ENCODE measurements around the gene GOLGA3.
A peak's percentile ranks its signal among the peaks of the same experiment; 100 is the strongest.

Gene GOLGA3

DNA sequence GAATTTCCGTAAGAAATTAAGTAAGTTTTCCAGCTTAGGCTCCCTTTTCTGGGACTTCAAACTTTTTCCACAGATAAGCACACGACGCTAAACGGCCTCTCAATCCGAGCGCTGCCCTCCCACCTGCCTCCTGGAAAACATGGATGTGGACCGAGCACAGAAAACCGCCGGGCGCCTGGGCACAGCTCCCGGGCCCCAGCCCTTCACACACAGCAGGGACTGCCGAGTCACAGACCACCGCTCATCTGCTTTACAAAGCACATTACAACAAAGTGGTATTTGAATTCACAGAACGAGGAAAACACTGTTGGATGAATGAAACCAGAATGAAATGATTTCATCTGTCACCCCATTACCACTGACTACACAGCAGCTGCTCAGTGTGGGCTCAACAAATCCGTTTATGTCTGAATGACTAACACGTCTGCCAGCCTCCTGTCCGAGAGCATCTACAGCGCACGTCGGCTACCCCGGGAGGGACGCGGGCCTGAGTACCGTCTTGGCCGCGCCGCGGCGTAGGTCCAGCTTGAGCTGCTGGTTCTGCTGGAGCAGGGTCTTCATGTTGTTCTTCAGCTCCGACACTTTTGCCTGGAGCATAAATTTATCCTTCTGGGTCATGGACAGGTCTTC, 53.9 kb downstream of the GOLGA3 start:
- Histone ChIP-seq H3K27ac (peak overlapping the region in 1 of 11 experiments; percentile 44; a peak in 2 of 22 replicates), H3K4me2 (peak overlapping the region in 8 of 11 experiments; percentile 13 to 99 (median 92); a peak in 12 of 22 replicates)
- TF ChIP-seq Cebpa-rat (IDR thresholded peaks at IDR 0.05), result no peak

GRCh38 chr12:132774159-132774558, 54.5 kb downstream of the GOLGA3 start:
- H3K27me3 ChIP-seq, result no peaks in the 10 kb centered on the region
- 0 out of 20 replicates have a peak overlapping the region, but pooled peaks of 1 of the 10 experiments have one; percentile 6 for H3K4me3 ChIP-seq
- peak overlapping the region in 4 of 11 experiments; percentile 6 to 44 (median 36); a peak in 5 of 22 replicates for H3K27ac ChIP-seq
- peaks cover 65 to 88% (median 79%) of the 10 kb centered on the region in 11 experiments for H3K36me3 ChIP-seq
- TF ChIP-seq Cebpa-rat (IDR thresholded peaks at IDR 0.05), result no peak
- peaks cover 0 to 56% (median 22%) of the 10 kb centered on the region in 11 experiments; a peak in 12 of 22 replicates for H4K20me1 ChIP-seq
- H3K4me1 ChIP-seq, result peaks cover 45 to 59% (median 58%) of the 10 kb centered on the region in 10 experiments
- peak overlapping the region in 9 of 11 experiments; percentile 13 to 99 (median 91); a peak in 17 of 22 replicates for H3K4me2 ChIP-seq
- no peaks in the 10 kb centered on the region for H3K9me3 ChIP-seq (replicated peaks in 1 of 11)
- H3K9ac ChIP-seq, result peak overlapping the region in 7 of 11 experiments; percentile 8 to 55 (median 20); a peak in 8 of 22 replicates

More for the DNA sequence above, 53.9 kb downstream of the GOLGA3 start:
- Histone ChIP-seq H3K4me3 (no peak overlapping the region), H3K4me1 (peaks cover 39 to 53% (median 52%) of the 10 kb centered on the region in 10 experiments), H3K9ac (peak overlapping the region in 5 of 11 experiments; percentile 8 to 55 (median 19); a peak in 6 of 22 replicates), H3K9me3 (replicated peaks in 1 of 11) (no peaks in the 10 kb centered on the region), H4K20me1 (peaks cover 0 to 58% (median 22%) of the 10 kb centered on the region in 11 experiments; a peak in 15 of 22 replicates), H3K36me3 (peaks cover 71 to 89% (median 81%) of the 10 kb centered on the region in 11 experiments), H3K27me3 (no peaks in the 10 kb centered on the region)

- peak overlapping the region in 10 of 11 experiments; percentile 2 to 87 (median 29); a peak in 17 of 22 replicates for H3K27ac ChIP-seq
- TF ChIP-seq Cebpa-rat (IDR thresholded peaks at IDR 0.05), result no peak
Observed at GRCh38 chr12:132773077-132773955, 55.4 kb downstream of the GOLGA3 start.

GRCh38 chr12:132772606-132773005, 56.1 kb downstream of the GOLGA3 start:
- TF ChIP-seq Cebpa-rat (IDR thresholded peaks at IDR 0.05), result no peak
- Histone ChIP-seq H3K4me1 (peaks cover 60 to 75% (median 73%) of the 10 kb centered on the region in 10 experiments), H3K9ac (peak overlapping the region in 8 of 11 experiments; percentile 6 to 67 (median 54); a peak in 13 of 22 replicates), H3K9me3 (replicated peaks in 1 of 11) (no peaks in the 10 kb centered on the region), H3K27ac (peak overlapping the region in 10 of 11 experiments; percentile 2 to 94 (median 78); a peak in 17 of 22 replicates), H3K4me3 (no peak overlapping the region), H3K27me3 (no peaks in the 10 kb centered on the region), H3K36me3 (peaks cover 50 to 75% (median 66%) of the 10 kb centered on the region in 11 experiments), H4K20me1 (peaks cover 0 to 52% (median 22%) of the 10 kb centered on the region in 11 experiments; a peak in 12 of 22 replicates), H3K4me2 (peak overlapping the region; percentile 72 to 99 (median 94))

More at GRCh38 chr12:132773077-132773955, 55.4 kb downstream of the GOLGA3 start:
- peaks cover 57 to 82% (median 73%) of the 10 kb centered on the region in 11 experiments for H3K36me3 ChIP-seq
- H3K4me1 ChIP-seq, result peaks cover 53 to 68% (median 66%) of the 10 kb centered on the region in 10 experiments
- H3K9me3 ChIP-seq (replicated peaks in 1 of 11), result no peaks in the 10 kb centered on the region
- H4K20me1 ChIP-seq, result peaks cover 0 to 56% (median 22%) of the 10 kb centered on the region in 11 experiments; a peak in 12 of 22 replicates
- no peak overlapping the region for H3K4me3 ChIP-seq
- peak overlapping the region in 9 of 11 experiments; percentile 10 to 59 (median 46); a peak in 14 of 22 replicates for H3K9ac ChIP-seq
- no peaks in the 10 kb centered on the region for H3K27me3 ChIP-seq
- peak overlapping the region; percentile 72 to 99 (median 94); a peak in 21 of 22 replicates for H3K4me2 ChIP-seq

GRCh38 chr12:132771126-132771838, 57.4 kb downstream of the GOLGA3 start:
- H3K4me1 ChIP-seq, result peaks cover 74 to 88% (median 86%) of the 10 kb centered on the region in 10 experiments
- no peak for TF ChIP-seq Cebpa-rat (IDR thresholded peaks at IDR 0.05)
- peak overlapping the region; percentile 35 to 79 (median 63) for H3K9ac ChIP-seq
- peak overlapping the region; percentile 66 to 94 (median 84); a peak in 21 of 22 replicates for H3K27ac ChIP-seq
- no peaks in the 10 kb centered on the region for H3K9me3 ChIP-seq (replicated peaks in 1 of 11)
- peaks cover 37 to 62% (median 53%) of the 10 kb centered on the region in 11 experiments for H3K36me3 ChIP-seq
- peak overlapping the region in 6 of 10 experiments; percentile 6 to 28 (median 16); a peak in 4 of 20 replicates for H3K4me3 ChIP-seq
- no peaks in the 10 kb centered on the region for H3K27me3 ChIP-seq
- peak overlapping the region; percentile 72 to 99 (median 94) for H3K4me2 ChIP-seq
- peaks cover 0 to 42% (median 20%) of the 10 kb centered on the region in 11 experiments; a peak in 12 of 22 replicates for H4K20me1 ChIP-seq

DNA sequence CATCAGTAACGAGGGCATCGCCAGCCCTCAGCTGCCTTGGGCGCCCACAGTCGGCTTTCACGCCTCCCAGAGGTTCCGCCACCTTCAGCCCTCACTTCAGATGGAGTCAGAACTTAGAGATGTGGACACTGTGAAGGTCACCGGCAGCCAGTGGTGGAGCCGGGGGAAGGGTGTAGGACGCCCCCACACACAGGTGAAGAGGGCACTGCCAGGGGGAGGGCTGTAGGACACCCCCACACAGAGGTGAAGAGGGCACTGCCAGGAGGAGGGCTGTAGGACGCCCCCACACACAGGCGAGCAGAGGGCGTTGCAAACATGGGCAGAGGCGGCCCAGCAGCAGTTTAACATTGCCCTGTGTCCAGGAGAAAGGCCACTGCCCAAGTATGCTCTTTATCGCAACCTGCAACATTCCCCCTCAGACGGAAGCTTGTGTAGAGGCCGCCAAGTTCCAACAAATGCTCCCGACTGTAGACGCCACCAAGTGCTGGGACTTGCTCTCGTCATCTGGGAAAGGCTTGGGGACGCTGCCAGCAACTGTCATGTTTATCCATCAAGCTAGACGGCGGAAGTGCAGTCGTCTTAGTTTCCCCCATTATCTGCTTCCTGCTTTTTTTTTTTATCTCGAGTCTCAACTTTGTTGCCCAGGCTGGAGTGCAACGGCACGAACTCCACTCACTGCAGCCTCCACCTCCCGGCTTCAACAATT, 62.1 kb downstream of the GOLGA3 start:
- Histone ChIP-seq H3K9me3 (replicated peaks in 1 of 11) (no peaks in the 10 kb centered on the region), H3K27ac (peak overlapping the region; percentile 55 to 94 (median 83)), H3K4me1 (peaks cover 86 to 92% (median 90%) of the 10 kb centered on the region in 10 experiments), H3K4me2 (peak overlapping the region; percentile 88 to 99 (median 94)), H3K4me3 (peak overlapping the region; percentile 4 to 53 (median 36); a peak in 14 of 20 replicates), H4K20me1 (peaks cover 0 to 2% (median 0%) of the 10 kb centered on the region in 11 experiments; a peak in 1 of 22 replicates), H3K36me3 (peaks cover 0 to 14% (median 10%) of the 10 kb centered on the region in 11 experiments; a peak in 15 of 22 replicates), H3K27me3 (no peaks in the 10 kb centered on the region), H3K9ac (peak overlapping the region; percentile 65 to 77 (median 73))
- TF ChIP-seq Cebpa-rat (IDR thresholded peaks at IDR 0.05), result no peak

DNA sequence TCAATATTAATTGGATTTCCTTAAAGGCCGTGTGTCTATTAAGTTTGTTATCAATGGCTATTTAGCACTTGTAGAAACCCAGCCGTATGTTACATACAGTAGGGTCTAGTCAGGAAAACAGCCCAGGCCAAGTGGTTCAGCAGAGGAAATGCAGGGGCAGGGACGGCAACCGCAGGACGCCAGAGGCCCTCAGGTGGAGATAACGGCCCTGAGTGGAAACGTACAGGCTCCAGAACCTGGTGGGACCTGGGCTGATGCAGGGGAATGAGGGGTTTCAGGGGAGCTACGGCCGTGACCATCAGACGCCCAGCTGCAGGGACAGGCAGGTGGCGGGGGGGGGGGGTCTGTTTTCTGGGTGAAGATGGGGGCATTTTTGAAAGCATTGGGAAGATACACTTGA, 63.3 kb downstream of the GOLGA3 start:
- TF ChIP-seq Cebpa-rat (IDR thresholded peaks at IDR 0.05), result no peak
- peak overlapping the region in 10 of 11 experiments; percentile 2 to 94 (median 84); a peak in 18 of 22 replicates for H3K27ac ChIP-seq
- peak overlapping the region in 9 of 11 experiments; percentile 11 to 77 (median 74); a peak in 16 of 22 replicates for H3K9ac ChIP-seq
- H3K36me3 ChIP-seq, result peaks cover 0 to 11% (median 7%) of the 10 kb centered on the region in 11 experiments; a peak in 11 of 22 replicates
- peaks cover 76 to 86% (median 82%) of the 10 kb centered on the region in 10 experiments for H3K4me1 ChIP-seq
- peaks cover 5 to 11% (median 9%) of the 10 kb centered on the region in 11 experiments for H4K20me1 ChIP-seq
- peak overlapping the region; percentile 88 to 99 (median 94) for H3K4me2 ChIP-seq
- no peaks in the 10 kb centered on the region for H3K9me3 ChIP-seq (replicated peaks in 1 of 11)
- H3K27me3 ChIP-seq, result no peaks in the 10 kb centered on the region
- H3K4me3 ChIP-seq, result peak overlapping the region in 3 of 10 experiments; percentile 2 to 41 (median 10); a peak in 4 of 20 replicates

All from BLaER1 treated with 17β-estradiol and CSF1 and Interleukin-3, amounts not matched to agents 10 nM and 100 nM (cell line).